Neural cell (in vitro differentiated cells): Measurements from ENCODE around the gene LRRC30. TPM values are rescaled to one million over a fixed set of nuclear protein-coding genes. Genes with fewer than 3 reads are reported as not detected.

Experiments used
- H2AFZ ChIP-seq: fragments of 200-600, 300-800 bp; sonication (generic), shearing (Covaris generic); 2 replicates; pipeline ENCODE4 v1.6.0; 2014; ENCODE audit warnings: low read depth, mild to moderate bottlenecking, antibody characterized with exemption, low read length, moderate library complexity
- H3F3A ChIP-seq: fragments of 200-600 bp; shearing (Covaris generic); 2 replicates; pipeline ENCODE4 v1.6.1; 2016; ENCODE audit warnings: mild to moderate bottlenecking, moderate library complexity, mixed read lengths, antibody characterized with exemption, low read length; ENCODE audit not compliant: insufficient read depth, poor library complexity, severe bottlenecking
- H3K27ac ChIP-seq: fragments of 200-600, 300-800 bp; sonication (generic), shearing (Covaris generic); 2 replicates; pipeline ENCODE4 v1.5.1; 2014; ENCODE audit warnings: mild to moderate bottlenecking, low read length, moderate library complexity
- H3K27me3 ChIP-seq: fragments of 300-800, 200-600 bp; sonication (generic), shearing (Covaris generic); 2 replicates; pipeline ENCODE4 v1.6.0; 2014; ENCODE audit warnings: mild to moderate bottlenecking, low read depth, low read length, moderate library complexity; ENCODE audit not compliant: insufficient read depth
- H3K36me3 ChIP-seq: fragments of 300-800, 200-600 bp; sonication (generic), shearing (Covaris generic); 2 replicates; pipeline ENCODE4 v1.5.1; 2014; ENCODE audit warnings: mild to moderate bottlenecking, antibody characterized with exemption, low read length, moderate library complexity; ENCODE audit not compliant: insufficient read depth
- H3K4me2 ChIP-seq: fragments of 300-800, 200-600 bp; sonication (generic), shearing (Covaris generic); 2 replicates; pipeline ENCODE4 v1.6.0; 2014; ENCODE audit warnings: mild to moderate bottlenecking, low read length
- H3K4me3 ChIP-seq: fragments of 300-800, 200-600 bp; sonication (generic), shearing (Covaris generic); 2 replicates; pipeline ENCODE4 v1.5.1; 2014; ENCODE audit warnings: mild to moderate bottlenecking, low read length, moderate library complexity
- H3K79me2 ChIP-seq: fragments of 200-600 bp; shearing (Covaris generic); replicated peaks from 2 replicates; pipeline ENCODE4 v1.6.0; 2014; ENCODE audit warnings: mild to moderate bottlenecking, low read length, moderate library complexity; ENCODE audit not compliant: insufficient read depth
- H3K9ac ChIP-seq: fragments of 300-800, 200-600 bp; sonication (generic), shearing (Covaris generic); 2 replicates; pipeline ENCODE4 v1.6.1; 2016; ENCODE audit warnings: mild to moderate bottlenecking, low read length, mixed read lengths
- H3K9me2 ChIP-seq: fragments of 200-600 bp; shearing (Covaris generic); 2 replicates; pipeline ENCODE4 v1.6.1; 2016; ENCODE audit warnings: mild to moderate bottlenecking, low read length, mixed read lengths; ENCODE audit not compliant: insufficient read depth
- H3K9me3 ChIP-seq: fragments of 200-600, 300-800 bp; sonication (generic), shearing (Covaris generic); 2 replicates; pipeline ENCODE4 v1.6.1; 2016; ENCODE audit warnings: mild to moderate bottlenecking, mixed run types, low read length, moderate library complexity, mixed read lengths
- H4K20me1 ChIP-seq: fragments of 200-600 bp; shearing (Covaris generic); 2 replicates; pipeline ENCODE4 v1.6.1; 2016; ENCODE audit warnings: mild to moderate bottlenecking, mixed run types; ENCODE audit not compliant: insufficient read depth
- EP300 ChIP-seq: fragments of 450-650 bp; conservative IDR thresholded peaks from 2 replicates; pipeline ENCODE4 v1.6.1; 2014; ENCODE audit warnings: antibody characterized with exemption, mild to moderate bottlenecking, moderate library complexity; ENCODE audit not compliant: poor library complexity, severe bottlenecking
- EZH2 ChIP-seq: fragments of 200-600, 300-800 bp; shearing (Covaris generic), sonication (generic); IDR thresholded peaks from 2 replicates; pipeline ENCODE4 v1.6.1; 2014; ENCODE audit warnings: antibody characterized with exemption, low read length, borderline replicate concordance, mild to moderate bottlenecking; ENCODE audit not compliant: insufficient read depth, poor library complexity, severe bottlenecking
- MXI1 ChIP-seq: fragments of 450-650 bp; conservative IDR thresholded peaks from 2 replicates; pipeline ENCODE4 v1.6.1; 2014; ENCODE audit warnings: antibody characterized with exemption, mild to moderate bottlenecking; ENCODE audit not compliant: poor library complexity, severe bottlenecking
- POLR2AphosphoS5 ChIP-seq: IDR thresholded peaks from 2 replicates; pipeline ENCODE4 v1.6.1; 2012
- RAD21 ChIP-seq: fragments of 450-650 bp; conservative IDR thresholded peaks from 2 replicates; pipeline ENCODE4 v1.6.1; 2014; ENCODE audit warnings: antibody characterized with exemption, mild to moderate bottlenecking, moderate library complexity
- REST ChIP-seq: IDR thresholded peaks from 2 replicates; pipeline ENCODE4 v1.6.1; 2012; ENCODE audit warnings: borderline replicate concordance
- SMC3 ChIP-seq: fragments of 450-650 bp; conservative IDR thresholded peaks from 2 replicates; pipeline ENCODE4 v1.6.1; 2014; ENCODE audit warnings: antibody characterized with exemption, mild to moderate bottlenecking, moderate library complexity; ENCODE audit not compliant: poor library complexity
- TAF1 ChIP-seq: IDR thresholded peaks from 2 replicates; pipeline ENCODE4 v1.6.1; 2012; ENCODE audit warnings: low read depth
- polyA plus RNA-seq: library from polyadenylated mRNA; depleted of rRNA; stranded (reverse); fragments of >200 nt; gene quantifications from 2 replicates; pipeline ENCODE4 v1.2.3, GENCODE V29; 2014
- TF ChIP-seq, protein P1 (sequence below): fragments of 450-650 bp; IDR thresholded peaks from 2 replicates; pipeline ENCODE4 v1.5.1; 2014; ENCODE audit warnings: antibody characterized with exemption, mild to moderate bottlenecking, moderate library complexity; ENCODE audit not compliant: poor library complexity, severe bottlenecking

The LRRC30 gene
- polyA plus RNA-seq, 1 donor from 2014 or later: not detected

GRCh38 chr18:7248877-7249276, 18.0 kb downstream of the LRRC30 start:
- Histone ChIP-seq H3K9ac (no peak overlapping the region), H3K4me2 (no peak overlapping the region), H3K79me2 (no peaks in the 10 kb centered on the region), H2AFZ (no peak overlapping the region), H3K9me3 (no peaks in the 10 kb centered on the region), H3K27me3 (no peaks in the 10 kb centered on the region), H4K20me1 (no peaks in the 10 kb centered on the region), H3F3A (no peaks in the 10 kb centered on the region), H3K9me2 (no peaks in the 10 kb centered on the region), H3K36me3 (no peaks in the 10 kb centered on the region), H3K4me3 (no peak overlapping the region), H3K27ac (peak overlapping the region; percentile 35)
- TF ChIP-seq REST (no peak), POLR2AphosphoS5 (peak; percentile 25), TAF1 (no peak), SMC3 (no peak), EP300 (peak; percentile 85)

GRCh38 chr18:7254163-7254562, 23.3 kb downstream of the LRRC30 start:
- H3K9me2 ChIP-seq: no peaks in the 10 kb centered on the region
- H4K20me1 ChIP-seq: no peaks in the 10 kb centered on the region
- H3K4me2 ChIP-seq: no peak overlapping the region
- no peak overlapping the region for H3K27ac ChIP-seq
- H3K27me3 ChIP-seq: no peaks in the 10 kb centered on the region
- no peak overlapping the region for H3K4me3 ChIP-seq
- no peaks in the 10 kb centered on the region for H3K9me3 ChIP-seq
- TF ChIP-seq RAD21: no peak
- TF ChIP-seq, protein P1, sequence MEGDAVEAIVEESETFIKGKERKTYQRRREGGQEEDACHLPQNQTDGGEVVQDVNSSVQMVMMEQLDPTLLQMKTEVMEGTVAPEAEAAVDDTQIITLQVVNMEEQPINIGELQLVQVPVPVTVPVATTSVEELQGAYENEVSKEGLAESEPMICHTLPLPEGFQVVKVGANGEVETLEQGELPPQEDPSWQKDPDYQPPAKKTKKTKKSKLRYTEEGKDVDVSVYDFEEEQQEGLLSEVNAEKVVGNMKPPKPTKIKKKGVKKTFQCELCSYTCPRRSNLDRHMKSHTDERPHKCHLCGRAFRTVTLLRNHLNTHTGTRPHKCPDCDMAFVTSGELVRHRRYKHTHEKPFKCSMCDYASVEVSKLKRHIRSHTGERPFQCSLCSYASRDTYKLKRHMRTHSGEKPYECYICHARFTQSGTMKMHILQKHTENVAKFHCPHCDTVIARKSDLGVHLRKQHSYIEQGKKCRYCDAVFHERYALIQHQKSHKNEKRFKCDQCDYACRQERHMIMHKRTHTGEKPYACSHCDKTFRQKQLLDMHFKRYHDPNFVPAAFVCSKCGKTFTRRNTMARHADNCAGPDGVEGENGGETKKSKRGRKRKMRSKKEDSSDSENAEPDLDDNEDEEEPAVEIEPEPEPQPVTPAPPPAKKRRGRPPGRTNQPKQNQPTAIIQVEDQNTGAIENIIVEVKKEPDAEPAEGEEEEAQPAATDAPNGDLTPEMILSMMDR: no peak
- TF ChIP-seq TAF1: no peak
- TF ChIP-seq POLR2AphosphoS5: no peak
- TF ChIP-seq REST: no peak
- no peak for TF ChIP-seq EP300
- no peak for TF ChIP-seq EZH2
- no peak for TF ChIP-seq SMC3
- no peak for TF ChIP-seq MXI1
- no peak overlapping the region for H2AFZ ChIP-seq
- H3F3A ChIP-seq: no peaks in the 10 kb centered on the region
- no peak overlapping the region for H3K9ac ChIP-seq
- no peaks in the 10 kb centered on the region for H3K79me2 ChIP-seq
- no peaks in the 10 kb centered on the region for H3K36me3 ChIP-seq
